ENCODE results near the gene RHBG.

The RHBG gene

GRCh38 chr1:156402331-156403020 lies 33.5 kb downstream of the RHBG start:
- in situ Hi-C loops (cut with HindIII; ENCODE audit: low sequenced_read_pairs): loop anchor here (5.0 kb wide), 2 partner anchors 40 to 95 kb away; no protein-coding TSS in a partner anchor

- in situ Hi-C loops (cut with HindIII; ENCODE audit: low sequenced_read_pairs): no loop called here
Observed at GRCh38 chr1:156405670-156406069, 36.7 kb downstream of the RHBG start.

GRCh38 chr1:156406251-156406650 lies 37.2 kb downstream of the RHBG start:
- in situ Hi-C loops (cut with HindIII; ENCODE audit: low sequenced_read_pairs): no loop called here

GRCh38 chr1:156407344-156407743 lies 38.3 kb downstream of the RHBG start:
- in situ Hi-C loops (cut with HindIII; ENCODE audit: low sequenced_read_pairs): no loop called here

- in situ Hi-C loops (cut with HindIII; ENCODE audit: low sequenced_read_pairs): no loop called here
Observed at GRCh38 chr1:156407760-156408159, 38.7 kb downstream of the RHBG start.

GRCh38 chr1:156409439-156409838 lies 40.4 kb downstream of the RHBG start:
- in situ Hi-C loops (cut with HindIII; ENCODE audit: low sequenced_read_pairs): no loop called here

- in situ Hi-C loops (cut with HindIII; ENCODE audit: low sequenced_read_pairs): no loop called here
Observed at GRCh38 chr1:156410238-156410637, 41.2 kb downstream of the RHBG start.

- in situ Hi-C loops (cut with HindIII; ENCODE audit: low sequenced_read_pairs): no loop called here
Observed at GRCh38 chr1:156410740-156411139, 41.7 kb downstream of the RHBG start.

- in situ Hi-C loops (cut with HindIII; ENCODE audit: low sequenced_read_pairs): no loop called here
Observed at GRCh38 chr1:156412653-156413321, 43.8 kb downstream of the RHBG start.

- in situ Hi-C loops (cut with HindIII; ENCODE audit: low sequenced_read_pairs): no loop called here
Observed at GRCh38 chr1:156413391-156414246, 44.6 kb downstream of the RHBG start.

GRCh38 chr1:156414461-156415064 lies 45.6 kb downstream of the RHBG start:
- in situ Hi-C loops (cut with HindIII; ENCODE audit: low sequenced_read_pairs): no loop called here

- in situ Hi-C loops (cut with HindIII; ENCODE audit: low sequenced_read_pairs): no loop called here
Observed at GRCh38 chr1:156416993-156417392, 48.0 kb downstream of the RHBG start.

GRCh38 chr1:156417401-156418020 lies 48.5 kb downstream of the RHBG start:
- in situ Hi-C loops (cut with HindIII; ENCODE audit: low sequenced_read_pairs): no loop called here

- in situ Hi-C loops (cut with HindIII; ENCODE audit: low sequenced_read_pairs): no loop called here
Observed at GRCh38 chr1:156418416-156419070, 49.5 kb downstream of the RHBG start.

GRCh38 chr1:156419854-156420204 lies 50.8 kb downstream of the RHBG start:
- in situ Hi-C loops (cut with HindIII; ENCODE audit: low sequenced_read_pairs): no loop called here

- in situ Hi-C loops (cut with HindIII; ENCODE audit: low sequenced_read_pairs): no loop called here
Observed at GRCh38 chr1:156420205-156421061, 51.4 kb downstream of the RHBG start.

GRCh38 chr1:156421062-156421938 lies 52.3 kb downstream of the RHBG start:
- in situ Hi-C loops (cut with HindIII; ENCODE audit: low sequenced_read_pairs): no loop called here

- in situ Hi-C loops (cut with HindIII; ENCODE audit: low sequenced_read_pairs): no loop called here
Observed at GRCh38 chr1:156421939-156422601, 53.1 kb downstream of the RHBG start.
